SKM-1 (cell line): ENCODE measurements around the gene MARS1.

Experiments used
- DNase-seq: peaks from one replicate; lab custom pipeline; 2025; ENCODE audit not compliant: unreplicated experiment; lab: John Stamatoyannopoulos, UW

The MARS1 gene

DNA sequence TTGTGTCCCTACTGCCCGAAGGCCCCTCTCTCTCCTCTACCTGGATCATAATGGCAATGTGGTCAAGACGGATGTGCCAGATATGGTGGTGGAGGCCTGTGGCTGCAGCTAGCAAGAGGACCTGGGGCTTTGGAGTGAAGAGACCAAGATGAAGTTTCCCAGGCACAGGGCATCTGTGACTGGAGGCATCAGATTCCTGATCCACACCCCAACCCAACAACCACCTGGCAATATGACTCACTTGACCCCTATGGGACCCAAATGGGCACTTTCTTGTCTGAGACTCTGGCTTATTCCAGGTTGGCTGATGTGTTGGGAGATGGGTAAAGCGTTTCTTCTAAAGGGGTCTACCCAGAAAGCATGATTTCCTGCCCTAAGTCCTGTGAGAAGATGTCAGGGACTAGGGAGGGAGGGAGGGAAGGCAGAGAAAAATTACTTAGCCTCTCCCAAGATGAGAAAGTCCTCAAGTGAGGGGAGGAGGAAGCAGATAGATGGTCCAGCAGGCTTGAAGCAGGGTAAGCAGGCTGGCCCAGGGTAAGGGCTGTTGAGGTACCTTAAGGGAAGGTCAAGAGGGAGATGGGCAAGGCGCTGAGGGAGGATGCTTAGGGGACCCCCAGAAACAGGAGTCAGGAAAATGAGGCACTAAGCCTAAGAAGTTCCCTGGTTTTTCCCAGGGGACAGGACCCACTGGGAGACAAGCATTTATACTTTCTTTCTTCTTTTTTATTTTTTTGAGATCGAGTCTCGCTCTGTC lies 31.0 kb upstream of the MARS1 start:
- DNase-seq: no peak

DNA sequence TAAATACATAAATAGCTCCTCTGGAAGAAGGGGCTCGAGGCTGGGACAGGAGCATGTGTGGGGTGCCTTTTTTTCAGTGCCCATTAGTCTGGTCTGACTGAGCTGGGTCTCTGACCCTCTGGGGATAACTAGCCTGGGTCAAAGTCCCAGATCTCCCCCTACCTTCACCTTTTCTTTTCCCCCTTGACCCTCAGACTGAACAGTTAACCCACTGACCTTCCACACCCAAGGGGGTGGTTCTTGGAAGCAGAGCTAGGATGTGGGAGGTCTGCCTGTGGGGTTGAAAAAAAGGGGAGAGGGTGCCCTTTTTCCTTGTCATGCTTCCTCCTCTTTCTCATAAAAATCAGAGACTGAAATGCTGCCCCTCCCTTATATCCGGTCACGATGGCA lies 29.2 kb upstream of the MARS1 start:
- DNase-seq: no peak

DNA sequence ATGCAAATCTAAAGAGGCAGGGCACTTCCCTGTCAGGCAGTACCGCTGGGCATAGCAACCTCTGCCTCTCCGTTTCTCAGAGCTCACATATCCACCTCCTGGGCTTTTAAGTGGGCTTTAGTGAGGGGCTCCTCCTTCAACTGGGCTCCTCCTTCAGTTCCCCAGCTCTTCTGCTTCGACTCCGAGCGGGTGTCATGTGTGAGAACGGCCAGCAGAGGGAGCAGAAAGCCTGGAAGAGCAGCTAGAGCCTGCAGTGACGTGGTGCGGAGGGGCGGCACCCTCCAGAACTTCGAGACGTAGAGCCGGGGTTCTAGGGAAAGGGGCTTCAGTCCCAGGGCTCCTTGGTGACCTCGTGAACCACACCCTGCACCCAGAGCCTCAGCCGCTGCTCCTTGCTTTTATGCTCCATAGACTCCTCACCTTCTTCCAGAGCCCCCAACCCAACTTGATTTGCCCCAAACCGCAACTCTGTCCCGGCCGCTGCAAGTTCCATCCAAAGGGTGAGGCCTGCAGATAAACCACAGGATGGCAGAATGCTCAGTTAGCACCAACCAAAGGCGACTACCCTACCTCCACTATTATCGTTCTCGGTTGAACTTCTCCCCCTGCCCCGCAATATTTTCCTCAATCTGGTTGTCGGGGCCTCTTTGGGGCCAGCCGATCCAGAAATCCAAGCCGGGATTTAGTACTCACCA lies 28.7 kb upstream of the MARS1 start:
- peak; percentile 30 for DNase-seq

DNA sequence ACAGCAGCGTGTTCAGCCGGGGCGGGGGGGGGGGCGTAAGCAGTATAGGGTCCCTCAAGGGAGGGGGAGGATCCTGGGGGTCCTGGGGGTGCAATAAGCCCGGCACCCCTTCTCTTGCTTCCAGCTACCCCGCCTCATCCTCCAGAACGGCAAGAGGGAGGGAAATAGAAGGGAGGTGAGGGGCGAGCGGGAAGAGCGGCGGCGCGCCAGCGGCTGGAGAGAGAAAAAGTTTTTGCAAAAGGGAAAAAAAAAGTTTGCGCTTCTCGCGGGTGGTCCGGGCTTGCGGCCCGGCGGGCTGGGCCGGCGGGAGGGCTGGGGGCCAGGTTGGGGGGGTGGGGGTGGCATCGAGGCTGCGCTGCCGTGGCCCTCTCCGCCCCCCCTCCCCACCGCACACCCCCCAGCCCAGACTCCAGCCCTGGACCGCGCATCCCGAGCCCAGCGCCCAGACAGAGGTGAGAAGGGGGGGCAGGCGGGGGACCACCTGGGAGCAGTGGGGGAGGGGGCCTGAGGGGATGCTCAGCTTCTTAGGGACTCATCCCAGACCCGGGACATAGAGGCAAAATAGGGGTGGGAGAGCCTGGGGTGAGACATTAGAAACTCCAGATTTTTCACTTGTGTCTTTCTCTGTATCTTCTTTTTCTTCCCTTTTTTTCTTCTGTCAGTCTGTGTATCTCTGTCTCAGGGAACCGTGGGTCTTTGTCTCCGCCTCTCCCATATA lies 28.0 kb upstream of the MARS1 start, which contains the start of gene GLI1:
Gene GLI1 (plus strand): TSS at position 36 of the 718 bp plus-strand sequence. CDS start 3,907 bp downstream, outside the sequence.
- no peak for DNase-seq

DNA sequence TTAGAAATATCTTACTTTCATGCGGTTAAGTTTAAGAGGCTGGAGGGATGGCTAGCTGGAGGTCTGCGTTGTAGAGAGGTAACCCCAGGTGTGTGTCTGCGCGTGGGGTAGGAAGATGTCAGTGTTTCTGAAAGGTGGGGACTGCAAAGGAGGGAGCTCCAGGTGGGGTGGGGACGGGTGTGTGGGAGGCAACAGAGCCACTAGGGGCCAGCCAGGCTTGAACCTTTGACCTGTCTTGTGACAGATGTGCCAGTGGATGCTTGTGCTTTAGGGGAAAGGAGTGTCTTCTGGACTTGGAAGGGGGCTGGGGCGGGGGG lies 27.4 kb upstream of the MARS1 start:
- no peak for DNase-seq

DNA sequence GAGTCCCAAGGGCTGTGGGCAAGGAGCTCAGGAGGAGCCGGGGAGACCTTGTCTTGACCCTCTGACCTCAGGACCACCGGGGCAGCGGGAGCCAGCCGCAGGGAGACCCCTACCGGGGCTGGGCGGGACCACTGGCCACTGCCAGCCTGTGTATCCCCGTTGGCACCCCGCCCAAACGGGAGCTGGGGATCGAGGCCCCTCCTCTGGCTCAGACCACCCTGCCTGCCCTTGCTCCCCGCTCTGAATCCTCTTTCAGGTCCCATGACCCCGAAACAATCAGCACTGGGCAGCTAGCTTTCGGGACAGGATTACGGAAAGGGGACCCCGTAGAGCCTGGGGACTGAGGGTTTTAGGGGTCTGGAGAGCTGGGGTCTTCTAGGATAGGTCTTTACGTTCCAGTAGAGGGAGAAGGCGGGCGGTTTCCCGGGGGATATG lies 27.0 kb upstream of the MARS1 start:
- no peak for DNase-seq

DNA sequence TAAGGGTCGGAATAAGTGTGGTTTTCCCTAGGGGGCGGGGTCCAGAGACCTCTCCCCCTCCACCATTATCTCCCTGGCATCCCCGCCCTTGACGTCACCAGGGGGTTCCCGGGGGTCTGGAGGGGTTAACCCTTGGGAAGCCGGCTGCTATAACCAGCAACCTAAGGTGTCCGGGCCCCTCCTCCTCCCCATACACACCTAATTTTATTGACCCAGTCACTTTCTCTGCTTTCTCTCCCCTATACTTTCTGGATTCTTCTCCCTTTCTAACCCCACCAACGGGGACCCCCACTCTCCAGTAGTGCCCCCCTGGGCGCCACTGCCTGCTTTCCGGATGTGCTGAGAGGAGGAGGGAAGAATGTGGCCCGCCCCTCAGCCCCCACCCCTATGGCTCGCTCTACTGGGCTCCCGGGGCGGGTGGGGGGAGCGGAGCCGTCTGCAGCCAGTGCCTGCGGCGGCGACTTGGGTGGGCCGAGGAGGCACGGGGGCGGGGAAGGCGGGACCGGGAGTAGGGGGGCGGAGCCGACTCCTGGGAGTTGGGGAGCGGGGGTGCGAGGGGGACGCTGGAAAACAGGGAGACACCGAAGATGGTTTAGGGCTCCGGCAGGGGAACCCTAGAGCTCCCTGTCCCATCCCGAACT lies 26.5 kb upstream of the MARS1 start:
- DNase-seq: no peak

DNA sequence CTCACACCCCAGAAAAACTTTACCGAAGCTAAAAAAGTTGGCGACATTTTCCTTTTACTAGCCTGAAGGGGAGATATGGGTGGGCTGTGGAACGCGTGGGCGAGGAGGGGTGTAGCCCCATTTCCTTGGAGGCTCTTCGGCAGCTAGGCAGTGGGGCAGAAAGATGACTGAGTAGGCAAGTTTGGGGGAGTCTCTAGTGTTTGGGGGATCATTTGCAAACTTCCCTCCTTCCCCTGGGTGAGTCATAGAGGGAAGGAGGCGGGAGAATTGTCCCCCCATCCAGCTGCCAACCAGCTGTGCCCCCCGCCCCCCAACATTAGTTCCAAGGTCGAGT lies 26.0 kb upstream of the MARS1 start:
- DNase-seq: no peak

DNA sequence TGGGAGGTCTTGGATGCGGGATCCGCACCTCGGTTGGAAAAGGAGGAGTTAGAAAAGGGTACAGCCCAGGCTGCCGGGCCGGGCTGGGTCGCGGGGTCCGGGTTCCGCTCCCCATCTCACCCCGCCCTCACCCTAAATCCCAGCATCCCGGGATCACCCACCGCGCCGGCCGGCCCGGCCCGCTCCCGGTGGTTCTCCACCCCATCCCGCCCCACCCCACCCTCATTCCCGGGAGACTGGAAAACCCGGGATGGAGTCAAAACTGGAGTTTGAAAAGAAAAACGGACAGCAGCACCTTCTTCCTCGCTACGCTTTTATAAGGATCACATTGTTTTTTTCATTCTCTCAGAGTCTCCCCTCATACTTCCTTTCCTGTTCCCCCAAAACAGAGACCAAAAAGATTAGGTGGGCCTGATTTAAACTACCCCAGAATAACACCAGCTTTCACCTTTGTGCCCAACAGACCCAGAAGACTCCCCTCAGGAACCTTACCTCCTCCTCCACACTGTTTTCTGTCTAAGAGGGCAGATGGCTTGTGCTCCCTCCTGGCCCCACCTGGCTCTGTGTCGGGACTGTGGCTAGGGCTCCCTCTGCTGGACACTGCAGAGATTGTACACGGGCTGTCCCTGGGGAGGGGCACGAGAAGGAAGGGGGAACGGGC lies 25.5 kb upstream of the MARS1 start:
- peak; percentile 31 for DNase-seq

DNA sequence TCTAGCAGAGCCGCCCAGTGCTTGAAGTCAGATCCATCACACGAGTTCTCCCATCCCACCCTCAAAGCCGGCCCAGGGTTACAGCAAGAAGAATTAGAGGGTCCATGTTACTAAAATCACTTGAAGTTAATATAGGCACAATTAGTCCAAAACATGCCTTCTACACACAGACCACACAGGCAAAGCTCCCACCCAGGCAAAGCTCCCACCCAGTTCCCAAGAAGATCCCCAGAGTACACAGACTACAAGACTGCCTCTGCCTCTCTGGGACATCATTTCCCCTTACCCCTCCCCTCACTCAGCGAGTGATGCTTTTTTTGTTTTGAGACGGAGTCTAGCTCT lies 25.0 kb upstream of the MARS1 start:
- no peak for DNase-seq

DNA sequence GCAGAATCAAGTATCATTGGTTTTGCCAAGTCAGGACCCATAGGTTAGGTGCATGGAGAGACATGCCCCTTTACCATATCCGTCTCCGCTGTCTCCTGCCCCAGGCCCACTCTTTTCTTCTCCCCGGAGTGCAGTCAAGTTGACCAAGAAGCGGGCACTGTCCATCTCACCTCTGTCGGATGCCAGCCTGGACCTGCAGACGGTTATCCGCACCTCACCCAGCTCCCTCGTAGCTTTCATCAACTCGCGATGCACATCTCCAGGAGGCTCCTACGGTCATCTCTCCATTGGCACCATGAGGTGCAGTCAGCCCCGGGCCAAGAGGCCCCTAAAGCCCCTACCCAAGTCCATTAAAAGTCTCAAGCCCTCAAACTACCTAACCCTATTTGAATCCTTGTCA lies 23.3 kb upstream of the MARS1 start:
- DNase-seq: no peak

DNA sequence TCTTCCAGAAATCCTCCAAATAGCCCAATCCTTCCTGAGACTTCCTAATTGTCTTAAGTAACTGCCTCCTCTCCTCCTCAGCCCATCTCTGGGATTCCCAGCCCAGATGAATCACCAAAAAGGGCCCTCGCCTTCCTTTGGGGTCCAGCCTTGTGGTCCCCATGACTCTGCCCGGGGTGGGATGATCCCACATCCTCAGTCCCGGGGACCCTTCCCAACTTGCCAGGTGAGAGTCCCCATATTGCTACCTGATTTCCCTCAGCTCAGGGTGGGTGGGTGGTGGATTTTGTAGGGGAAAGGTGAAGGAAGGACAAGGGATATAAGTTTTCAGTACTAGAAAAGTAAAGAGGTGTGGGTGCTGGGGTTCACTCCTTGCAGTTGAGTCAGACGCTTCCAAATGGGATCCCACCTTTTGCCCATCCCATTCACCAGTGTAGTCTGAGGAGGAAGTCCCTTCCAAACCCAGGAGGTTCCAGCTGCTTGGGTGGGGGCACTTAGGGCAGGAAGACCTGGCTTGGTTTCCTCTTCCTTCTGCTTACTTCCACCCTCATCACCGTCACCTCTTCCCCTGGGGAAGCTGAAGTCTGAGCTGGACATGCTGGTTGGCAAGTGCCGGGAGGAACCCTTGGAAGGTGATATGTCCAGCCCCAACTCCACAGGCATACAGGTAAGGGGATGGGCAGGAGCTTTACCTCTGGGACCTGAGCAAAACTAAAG lies 22.7 kb upstream of the MARS1 start:
- no peak for DNase-seq

DNA sequence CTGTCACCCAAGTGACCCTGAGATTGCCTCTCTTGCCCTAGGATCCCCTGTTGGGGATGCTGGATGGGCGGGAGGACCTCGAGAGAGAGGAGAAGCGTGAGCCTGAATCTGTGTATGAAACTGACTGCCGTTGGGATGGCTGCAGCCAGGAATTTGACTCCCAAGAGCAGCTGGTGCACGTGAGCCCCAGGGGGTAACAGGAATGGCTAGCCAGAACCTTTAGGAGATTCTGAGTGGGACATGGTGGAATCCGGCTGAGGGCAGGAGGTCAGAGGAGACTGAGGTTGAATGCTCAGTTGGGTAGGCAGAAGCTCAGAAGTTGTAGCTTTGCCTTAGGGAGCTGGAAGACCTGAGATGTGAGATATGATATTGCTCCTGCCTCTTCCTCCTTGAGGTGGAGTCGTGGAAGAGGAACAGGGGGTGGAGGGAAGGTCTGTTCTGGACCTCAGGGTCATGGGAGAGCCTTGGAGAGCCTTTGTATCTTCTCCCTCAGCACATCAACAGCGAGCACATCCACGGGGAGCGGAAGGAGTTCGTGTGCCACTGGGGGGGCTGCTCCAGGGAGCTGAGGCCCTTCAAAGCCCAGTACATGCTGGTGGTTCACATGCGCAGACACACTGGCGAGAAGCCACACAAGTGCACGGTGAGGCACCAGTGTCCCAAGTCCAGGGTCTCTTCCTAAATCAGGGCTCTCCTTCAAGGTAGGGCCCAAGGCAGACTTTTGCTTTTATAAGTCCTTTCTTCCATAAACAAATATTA lies 21.9 kb upstream of the MARS1 start:
- no peak for DNase-seq

DNA sequence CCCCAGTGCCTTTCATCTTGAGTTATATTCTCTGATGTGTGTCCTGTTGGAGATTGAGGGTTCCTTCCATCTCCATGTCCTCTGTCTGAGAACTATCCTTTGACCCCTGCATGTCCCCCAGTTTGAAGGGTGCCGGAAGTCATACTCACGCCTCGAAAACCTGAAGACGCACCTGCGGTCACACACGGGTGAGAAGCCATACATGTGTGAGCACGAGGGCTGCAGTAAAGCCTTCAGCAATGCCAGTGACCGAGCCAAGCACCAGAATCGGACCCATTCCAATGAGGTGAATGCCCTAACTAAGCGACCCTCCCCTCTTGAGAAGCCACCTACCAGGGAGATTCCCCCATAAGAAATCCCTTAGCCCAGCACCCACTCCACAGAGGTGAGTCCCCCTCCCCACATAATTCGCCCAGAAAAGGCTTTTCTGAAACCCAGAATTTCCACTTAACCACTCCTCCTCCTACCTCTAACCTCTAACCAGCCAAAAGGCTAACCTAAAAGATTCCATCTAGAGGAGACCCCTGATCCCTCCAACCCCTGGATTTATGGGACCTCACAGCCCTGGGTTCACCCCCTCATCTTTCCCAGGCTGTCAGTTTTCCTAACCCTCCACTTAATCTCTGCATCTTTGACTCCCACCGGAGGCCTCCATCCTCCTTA lies 20.5 kb upstream of the MARS1 start:
- no peak for DNase-seq

DNA sequence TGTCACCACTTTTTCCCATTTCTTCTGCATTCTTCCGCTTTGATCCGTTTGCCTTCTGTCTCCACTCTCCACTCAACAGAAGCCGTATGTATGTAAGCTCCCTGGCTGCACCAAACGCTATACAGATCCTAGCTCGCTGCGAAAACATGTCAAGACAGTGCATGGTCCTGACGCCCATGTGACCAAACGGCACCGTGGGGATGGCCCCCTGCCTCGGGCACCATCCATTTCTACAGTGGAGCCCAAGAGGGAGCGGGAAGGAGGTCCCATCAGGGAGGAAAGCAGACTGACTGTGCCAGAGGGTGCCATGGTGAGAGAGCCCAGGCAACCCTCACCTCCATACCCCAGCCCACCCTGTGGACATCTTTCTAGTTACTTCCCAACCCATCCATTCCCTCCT lies 20.0 kb upstream of the MARS1 start:
- no peak for DNase-seq

DNA sequence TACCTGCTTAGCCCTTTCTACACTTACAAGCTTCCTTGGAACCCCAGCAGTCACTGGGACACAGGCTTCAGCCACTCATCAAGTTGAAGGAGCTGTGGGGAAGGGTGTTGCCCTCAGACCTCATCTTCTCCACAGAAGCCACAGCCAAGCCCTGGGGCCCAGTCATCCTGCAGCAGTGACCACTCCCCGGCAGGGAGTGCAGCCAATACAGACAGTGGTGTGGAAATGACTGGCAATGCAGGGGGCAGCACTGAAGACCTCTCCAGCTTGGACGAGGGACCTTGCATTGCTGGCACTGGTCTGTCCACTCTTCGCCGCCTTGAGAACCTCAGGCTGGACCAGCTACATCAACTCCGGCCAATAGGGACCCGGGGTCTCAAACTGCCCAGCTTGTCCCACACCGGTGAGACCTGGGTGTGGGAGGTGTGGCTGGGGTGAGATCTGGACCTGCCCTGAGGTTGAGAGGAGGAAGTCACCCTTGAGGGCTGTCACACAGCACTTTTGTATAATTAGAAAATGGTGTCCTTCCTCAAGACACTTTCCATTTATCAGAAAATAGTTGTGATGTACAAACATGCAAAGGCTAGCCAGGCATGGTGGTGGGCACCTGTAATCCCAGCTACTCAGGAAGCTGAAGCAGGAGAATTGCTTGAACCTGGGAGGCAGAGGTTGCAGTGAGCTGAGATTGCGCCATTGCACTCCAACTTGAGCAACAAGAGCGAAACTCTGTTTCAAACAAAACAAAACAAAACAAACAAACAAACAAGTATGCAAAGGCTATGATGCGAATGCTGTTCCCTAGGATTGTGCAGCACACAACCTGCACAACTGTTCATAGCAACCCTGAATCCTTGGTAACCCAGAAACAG lies 18.3 kb upstream of the MARS1 start:
- no peak for DNase-seq

DNA sequence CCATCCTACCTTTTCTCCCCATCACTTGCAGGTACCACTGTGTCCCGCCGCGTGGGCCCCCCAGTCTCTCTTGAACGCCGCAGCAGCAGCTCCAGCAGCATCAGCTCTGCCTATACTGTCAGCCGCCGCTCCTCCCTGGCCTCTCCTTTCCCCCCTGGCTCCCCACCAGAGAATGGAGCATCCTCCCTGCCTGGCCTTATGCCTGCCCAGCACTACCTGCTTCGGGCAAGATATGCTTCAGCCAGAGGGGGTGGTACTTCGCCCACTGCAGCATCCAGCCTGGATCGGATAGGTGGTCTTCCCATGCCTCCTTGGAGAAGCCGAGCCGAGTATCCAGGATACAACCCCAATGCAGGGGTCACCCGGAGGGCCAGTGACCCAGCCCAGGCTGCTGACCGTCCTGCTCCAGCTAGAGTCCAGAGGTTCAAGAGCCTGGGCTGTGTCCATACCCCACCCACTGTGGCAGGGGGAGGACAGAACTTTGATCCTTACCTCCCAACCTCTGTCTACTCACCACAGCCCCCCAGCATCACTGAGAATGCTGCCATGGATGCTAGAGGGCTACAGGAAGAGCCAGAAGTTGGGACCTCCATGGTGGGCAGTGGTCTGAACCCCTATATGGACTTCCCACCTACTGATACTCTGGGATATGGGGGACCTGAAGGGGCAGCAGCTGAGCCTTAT lies 17.4 kb upstream of the MARS1 start:
- no peak for DNase-seq
